ENCODE results near the gene BCL3. TPM values are rescaled to one million over a fixed set of nuclear protein-coding genes. Genes with fewer than 3 reads are reported as not detected.

The BCL3 gene
- total and polyA plus RNA-seq, 2 of the 13 experiments (the other 11 are each of a cell fraction or from before 2014, with no cell fraction given): 2.3 to 4.0 TPM

DNA sequence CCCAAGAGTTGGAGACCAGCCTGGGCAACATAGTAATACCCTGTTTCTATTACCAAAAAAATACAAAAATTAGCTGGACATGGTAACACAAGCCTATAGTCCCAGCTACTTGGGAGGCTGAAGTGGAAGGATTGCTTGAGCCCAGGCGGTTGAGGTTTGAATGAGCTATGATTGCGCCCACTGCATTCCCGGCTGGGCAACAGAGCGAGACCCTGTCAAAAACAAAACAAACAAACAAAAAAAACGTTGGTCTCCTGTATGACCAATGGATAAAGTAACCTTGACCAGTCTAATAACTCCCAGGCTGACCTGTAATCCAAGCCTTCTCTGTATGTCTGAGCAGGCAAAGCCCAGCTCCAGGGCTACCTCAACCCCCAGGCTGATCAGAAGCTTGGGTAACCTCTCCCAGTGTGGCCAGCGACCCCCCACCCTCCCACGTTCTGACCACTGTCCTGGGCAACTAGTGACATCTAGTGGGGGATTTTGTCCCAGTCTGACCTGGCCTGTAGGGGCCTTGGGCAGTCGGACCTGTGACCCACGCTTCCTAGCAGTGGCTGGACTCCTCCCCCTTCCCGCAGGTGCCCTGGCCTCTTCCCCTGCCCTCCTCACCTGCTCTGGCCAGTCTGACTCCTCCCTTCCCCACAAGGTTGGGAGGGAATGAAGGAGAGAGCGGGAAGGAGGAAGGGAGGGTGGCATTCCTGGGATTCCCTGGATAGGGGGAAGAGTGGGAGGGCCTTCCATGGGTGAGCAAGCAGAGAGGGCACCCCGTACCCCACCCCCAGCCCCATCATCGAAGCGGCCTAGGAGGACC, 59.3 kb downstream of the BCL3 start (continued):
- TF ChIP-seq, protein P1, sequence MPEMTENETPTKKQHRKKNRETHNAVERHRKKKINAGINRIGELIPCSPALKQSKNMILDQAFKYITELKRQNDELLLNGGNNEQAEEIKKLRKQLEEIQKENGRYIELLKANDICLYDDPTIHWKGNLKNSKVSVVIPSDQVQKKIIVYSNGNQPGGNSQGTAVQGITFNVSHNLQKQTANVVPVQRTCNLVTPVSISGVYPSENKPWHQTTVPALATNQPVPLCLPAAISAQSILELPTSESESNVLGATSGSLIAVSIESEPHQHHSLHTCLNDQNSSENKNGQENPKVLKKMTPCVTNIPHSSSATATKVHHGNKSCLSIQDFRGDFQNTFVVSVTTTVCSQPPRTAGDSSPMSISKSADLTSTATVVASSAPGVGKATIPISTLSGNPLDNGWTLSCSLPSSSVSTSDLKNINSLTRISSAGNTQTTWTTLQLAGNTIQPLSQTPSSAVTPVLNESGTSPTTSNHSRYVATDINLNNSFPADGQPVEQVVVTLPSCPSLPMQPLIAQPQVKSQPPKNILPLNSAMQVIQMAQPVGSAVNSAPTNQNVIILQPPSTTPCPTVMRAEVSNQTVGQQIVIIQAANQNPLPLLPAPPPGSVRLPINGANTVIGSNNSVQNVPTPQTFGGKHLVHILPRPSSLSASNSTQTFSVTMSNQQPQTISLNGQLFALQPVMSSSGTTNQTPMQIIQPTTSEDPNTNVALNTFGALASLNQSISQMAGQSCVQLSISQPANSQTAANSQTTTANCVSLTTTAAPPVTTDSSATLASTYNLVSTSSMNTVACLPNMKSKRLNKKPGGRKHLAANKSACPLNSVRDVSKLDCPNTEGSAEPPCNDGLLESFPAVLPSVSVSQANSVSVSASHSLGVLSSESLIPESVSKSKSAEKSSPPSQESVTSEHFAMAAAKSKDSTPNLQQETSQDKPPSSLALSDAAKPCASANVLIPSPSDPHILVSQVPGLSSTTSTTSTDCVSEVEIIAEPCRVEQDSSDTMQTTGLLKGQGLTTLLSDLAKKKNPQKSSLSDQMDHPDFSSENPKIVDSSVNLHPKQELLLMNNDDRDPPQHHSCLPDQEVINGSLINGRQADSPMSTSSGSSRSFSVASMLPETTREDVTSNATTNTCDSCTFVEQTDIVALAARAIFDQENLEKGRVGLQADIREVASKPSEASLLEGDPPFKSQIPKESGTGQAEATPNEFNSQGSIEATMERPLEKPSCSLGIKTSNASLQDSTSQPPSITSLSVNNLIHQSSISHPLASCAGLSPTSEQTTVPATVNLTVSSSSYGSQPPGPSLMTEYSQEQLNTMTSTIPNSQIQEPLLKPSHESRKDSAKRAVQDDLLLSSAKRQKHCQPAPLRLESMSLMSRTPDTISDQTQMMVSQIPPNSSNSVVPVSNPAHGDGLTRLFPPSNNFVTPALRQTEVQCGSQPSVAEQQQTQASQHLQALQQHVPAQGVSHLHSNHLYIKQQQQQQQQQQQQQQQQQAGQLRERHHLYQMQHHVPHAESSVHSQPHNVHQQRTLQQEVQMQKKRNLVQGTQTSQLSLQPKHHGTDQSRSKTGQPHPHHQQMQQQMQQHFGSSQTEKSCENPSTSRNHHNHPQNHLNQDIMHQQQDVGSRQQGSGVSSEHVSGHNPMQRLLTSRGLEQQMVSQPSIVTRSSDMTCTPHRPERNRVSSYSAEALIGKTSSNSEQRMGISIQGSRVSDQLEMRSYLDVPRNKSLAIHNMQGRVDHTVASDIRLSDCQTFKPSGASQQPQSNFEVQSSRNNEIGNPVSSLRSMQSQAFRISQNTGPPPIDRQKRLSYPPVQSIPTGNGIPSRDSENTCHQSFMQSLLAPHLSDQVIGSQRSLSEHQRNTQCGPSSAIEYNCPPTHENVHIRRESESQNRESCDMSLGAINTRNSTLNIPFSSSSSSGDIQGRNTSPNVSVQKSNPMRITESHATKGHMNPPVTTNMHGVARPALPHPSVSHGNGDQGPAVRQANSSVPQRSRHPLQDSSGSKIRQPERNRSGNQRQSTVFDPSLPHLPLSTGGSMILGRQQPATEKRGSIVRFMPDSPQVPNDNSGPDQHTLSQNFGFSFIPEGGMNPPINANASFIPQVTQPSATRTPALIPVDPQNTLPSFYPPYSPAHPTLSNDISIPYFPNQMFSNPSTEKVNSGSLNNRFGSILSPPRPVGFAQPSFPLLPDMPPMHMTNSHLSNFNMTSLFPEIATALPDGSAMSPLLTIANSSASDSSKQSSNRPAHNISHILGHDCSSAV (CRISPR knock-in tag; IDR thresholded peaks at IDR 0.05; ENCODE audit: borderline replicate concordance): no peak
- TF ChIP-seq TCF12 (IDR thresholded peaks at IDR 0.05) (no peak), TCF12 (CRISPR knock-in tag; IDR thresholded peaks at IDR 0.05) (no peak), HMG20A (CRISPR knock-in tag; IDR thresholded peaks at IDR 0.05; ENCODE audit: borderline replicate concordance) (no peak), ZNF777 (CRISPR knock-in tag; IDR thresholded peaks at IDR 0.05) (no peak), RBAK (CRISPR knock-in tag; IDR thresholded peaks at IDR 0.05) (no peak), ASH2L (IDR thresholded peaks at IDR 0.05; ENCODE audit: insufficient read length, low read depth, low read length) (no peak), ZBTB3 (CRISPR knock-in tag; IDR thresholded peaks at IDR 0.05; ENCODE audit: borderline replicate concordance, low read depth) (no peak), KDM4B (CRISPR knock-in tag; IDR thresholded peaks at IDR 0.05) (no peak), HOXA7 (CRISPR knock-in tag; IDR thresholded peaks at IDR 0.05) (no peak), EP300 (IDR thresholded peaks at IDR 0.05; ENCODE audit: low read depth in 2 of 2, low read length in 2 of 2) (no peak), EP300 (CRISPR knock-in tag; IDR thresholded peaks at IDR 0.05; ENCODE audit: borderline replicate concordance) (no peak), NFE2L2 (IDR thresholded peaks at IDR 0.05; ENCODE audit: low read length) (no peak), ZNF772 (CRISPR knock-in tag; IDR thresholded peaks at IDR 0.05) (no peak), TOE1 (CRISPR knock-in tag; IDR thresholded peaks at IDR 0.05) (no peak), RNF2 (conservative IDR thresholded peaks at IDR 0.05; ENCODE audit: low read depth) (no peak), PRPF4 (IDR thresholded peaks at IDR 0.05; ENCODE audit: low read depth, low read length, poor library complexity, severe bottlenecking) (no peak), ZNF205 (CRISPR knock-in tag; IDR thresholded peaks at IDR 0.05) (0 out of 2 replicates have a peak, but pooled peaks have one; percentile 20), RBFOX2 (IDR thresholded peaks at IDR 0.05; ENCODE audit: low read depth, low read length) (no peak), ZNF354B (CRISPR knock-in tag; IDR thresholded peaks at IDR 0.05) (no peak), TMF1 (CRISPR knock-in tag; IDR thresholded peaks at IDR 0.05; ENCODE audit: low read depth) (no peak)
- TF ChIP-seq, protein P2, sequence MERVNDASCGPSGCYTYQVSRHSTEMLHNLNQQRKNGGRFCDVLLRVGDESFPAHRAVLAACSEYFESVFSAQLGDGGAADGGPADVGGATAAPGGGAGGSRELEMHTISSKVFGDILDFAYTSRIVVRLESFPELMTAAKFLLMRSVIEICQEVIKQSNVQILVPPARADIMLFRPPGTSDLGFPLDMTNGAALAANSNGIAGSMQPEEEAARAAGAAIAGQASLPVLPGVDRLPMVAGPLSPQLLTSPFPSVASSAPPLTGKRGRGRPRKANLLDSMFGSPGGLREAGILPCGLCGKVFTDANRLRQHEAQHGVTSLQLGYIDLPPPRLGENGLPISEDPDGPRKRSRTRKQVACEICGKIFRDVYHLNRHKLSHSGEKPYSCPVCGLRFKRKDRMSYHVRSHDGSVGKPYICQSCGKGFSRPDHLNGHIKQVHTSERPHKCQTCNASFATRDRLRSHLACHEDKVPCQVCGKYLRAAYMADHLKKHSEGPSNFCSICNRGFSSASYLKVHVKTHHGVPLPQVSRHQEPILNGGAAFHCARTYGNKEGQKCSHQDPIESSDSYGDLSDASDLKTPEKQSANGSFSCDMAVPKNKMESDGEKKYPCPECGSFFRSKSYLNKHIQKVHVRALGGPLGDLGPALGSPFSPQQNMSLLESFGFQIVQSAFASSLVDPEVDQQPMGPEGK (CRISPR knock-in tag; IDR thresholded peaks at IDR 0.05): peak; percentile 90
